ENCODE measurements around the gene CCDC7. TPM values are rescaled to one million over a fixed set of nuclear protein-coding genes. Genes with fewer than 3 reads are reported as not detected.
A peak's percentile ranks its signal among the peaks of the same experiment; 100 is the strongest.

Gene CCDC7
- total RNA-seq, 2 experiments from 2014 or later: 9.8 to 12.3 TPM

- ChIA-PET CTCF (ENCODE audit: unreplicated experiment) (no interaction called here), POLR2A (interaction anchor here (0.7 to 2.6 kb wide), 2 partner anchors 9 to 573 kb away, joined by 3 to 12 read pairs; partner anchors contain the start of gene CCDC7)
- Histone ChIP-seq H4K20me1 (ENCODE audit: insufficient read depth, low read length) (no peaks in the 10 kb centered on the region), H3K79me2 (ENCODE audit: insufficient read depth, low read depth, low read length) (no peaks in the 10 kb centered on the region), H3K36me3 (ENCODE audit: insufficient read depth, low read length) (no peaks in the 10 kb centered on the region), H2AFZ (ENCODE audit: low read length) (no peak overlapping the region), H3K27ac (ENCODE audit: low read depth, low read length, poor library complexity, severe bottlenecking) (no peak overlapping the region), H3K4me3 (ENCODE audit: low read depth, low read length, poor library complexity, severe bottlenecking) (no peak overlapping the region), H3K9me2 (ENCODE audit: insufficient read depth, low read length) (no peaks in the 10 kb centered on the region), H3K4me2 (ENCODE audit: low read length) (no peak overlapping the region), H3K4me1 (ENCODE audit: insufficient read depth, low read length, poor library complexity, severe bottlenecking) (no peaks in the 10 kb centered on the region), H3K9me3 (ENCODE audit: low read length) (no peaks in the 10 kb centered on the region)
- intact Hi-C loops (cut with micrococcal nuclease; ENCODE audit: unreplicated experiment): no loop called here
- TF ChIP-seq, protein P1, sequence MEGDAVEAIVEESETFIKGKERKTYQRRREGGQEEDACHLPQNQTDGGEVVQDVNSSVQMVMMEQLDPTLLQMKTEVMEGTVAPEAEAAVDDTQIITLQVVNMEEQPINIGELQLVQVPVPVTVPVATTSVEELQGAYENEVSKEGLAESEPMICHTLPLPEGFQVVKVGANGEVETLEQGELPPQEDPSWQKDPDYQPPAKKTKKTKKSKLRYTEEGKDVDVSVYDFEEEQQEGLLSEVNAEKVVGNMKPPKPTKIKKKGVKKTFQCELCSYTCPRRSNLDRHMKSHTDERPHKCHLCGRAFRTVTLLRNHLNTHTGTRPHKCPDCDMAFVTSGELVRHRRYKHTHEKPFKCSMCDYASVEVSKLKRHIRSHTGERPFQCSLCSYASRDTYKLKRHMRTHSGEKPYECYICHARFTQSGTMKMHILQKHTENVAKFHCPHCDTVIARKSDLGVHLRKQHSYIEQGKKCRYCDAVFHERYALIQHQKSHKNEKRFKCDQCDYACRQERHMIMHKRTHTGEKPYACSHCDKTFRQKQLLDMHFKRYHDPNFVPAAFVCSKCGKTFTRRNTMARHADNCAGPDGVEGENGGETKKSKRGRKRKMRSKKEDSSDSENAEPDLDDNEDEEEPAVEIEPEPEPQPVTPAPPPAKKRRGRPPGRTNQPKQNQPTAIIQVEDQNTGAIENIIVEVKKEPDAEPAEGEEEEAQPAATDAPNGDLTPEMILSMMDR (conservative IDR thresholded peaks at IDR 0.05; ENCODE audit: low read length): no peak
- TF ChIP-seq EZH2phosphoT487 (IDR thresholded peaks at IDR 0.05; ENCODE audit: borderline replicate concordance, low read depth, low read length): no peak
- BruUV-seq (replicated peaks): no TSS peak
- no peak for DNase-seq (ENCODE audit: low spot score)
Observed at GRCh38 chr10:32436215-32436614, 9.7 kb upstream of the CCDC7 start.

DNA sequence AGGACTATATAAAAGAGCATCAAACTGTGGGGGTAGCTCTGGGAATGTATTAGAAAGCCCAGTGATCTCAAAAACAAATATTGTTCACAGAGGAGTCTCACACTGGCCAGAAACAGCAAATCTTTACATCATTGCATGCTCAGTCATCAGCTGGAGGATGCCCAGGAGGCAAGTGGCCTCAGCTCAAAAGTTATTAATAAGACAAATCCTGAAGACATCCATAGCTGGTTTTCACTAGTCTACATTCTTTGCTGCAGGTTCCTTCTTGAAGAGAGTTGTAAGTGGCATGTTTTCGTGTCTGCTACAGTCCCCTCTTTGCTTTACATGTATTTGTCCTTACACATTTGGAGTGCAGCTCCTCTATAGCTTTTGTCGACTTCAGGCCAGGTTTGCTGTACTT, 8.6 kb upstream of the CCDC7 start:
- Histone ChIP-seq H3K27ac (ENCODE audit: low read depth, low read length, poor library complexity, severe bottlenecking) (no peak overlapping the region), H3K4me3 (ENCODE audit: low read depth, low read length, poor library complexity, severe bottlenecking) (no peak overlapping the region), H3K4me1 (ENCODE audit: insufficient read depth, low read length, poor library complexity, severe bottlenecking) (no peaks in the 10 kb centered on the region), H3K9me2 (ENCODE audit: insufficient read depth, low read length) (no peaks in the 10 kb centered on the region), H3K9me3 (ENCODE audit: low read length) (no peaks in the 10 kb centered on the region), H2AFZ (ENCODE audit: low read length) (no peak overlapping the region), H3K79me2 (ENCODE audit: insufficient read depth, low read depth, low read length) (no peaks in the 10 kb centered on the region), H4K20me1 (ENCODE audit: insufficient read depth, low read length) (no peaks in the 10 kb centered on the region), H3K4me2 (ENCODE audit: low read length) (no peak overlapping the region), H3K36me3 (ENCODE audit: insufficient read depth, low read length) (no peaks in the 10 kb centered on the region)
- ChIA-PET CTCF (ENCODE audit: unreplicated experiment) (interaction anchor here (0.6 kb wide), 1 partner anchor 17 kb away, joined by 3 read pairs; no protein-coding TSS in a partner anchor), POLR2A (interaction anchor here (1.1 to 2.6 kb wide), 2 partner anchors 8 to 12 kb away, joined by 3 to 12 read pairs; partner anchors contain the start of gene CCDC7)
- intact Hi-C loops (cut with micrococcal nuclease; ENCODE audit: unreplicated experiment): no loop called here
- BruUV-seq (replicated peaks): no TSS peak
- TF ChIP-seq EZH2phosphoT487 (IDR thresholded peaks at IDR 0.05; ENCODE audit: borderline replicate concordance, low read depth, low read length): no peak
- TF ChIP-seq, protein P1 (conservative IDR thresholded peaks at IDR 0.05; ENCODE audit: low read length): no peak
- no peak for DNase-seq (ENCODE audit: low spot score)

- BruUV-seq (replicated peaks): no TSS peak
- Histone ChIP-seq H3K4me2 (ENCODE audit: low read length) (peak overlapping the region; percentile 71), H3K27ac (ENCODE audit: low read depth, low read length, poor library complexity, severe bottlenecking) (no peak overlapping the region), H3K36me3 (ENCODE audit: insufficient read depth, low read length) (no peaks in the 10 kb centered on the region), H3K9me2 (ENCODE audit: insufficient read depth, low read length) (no peaks in the 10 kb centered on the region), H3K79me2 (ENCODE audit: insufficient read depth, low read depth, low read length) (peaks cover 5% of the 10 kb centered on the region; the same call in 1 of the 2 replicates), H3K4me1 (ENCODE audit: insufficient read depth, low read length, poor library complexity, severe bottlenecking) (peaks cover 8% of the 10 kb centered on the region), H3K4me3 (ENCODE audit: low read depth, low read length, poor library complexity, severe bottlenecking) (peak overlapping the region; percentile 79), H2AFZ (ENCODE audit: low read length) (peak overlapping the region; percentile 97), H3K9me3 (ENCODE audit: low read length) (0 out of 2 replicates have a peak, but pooled peaks cover 8% of the 10 kb centered on the region), H4K20me1 (ENCODE audit: insufficient read depth, low read length) (no peaks in the 10 kb centered on the region)
- no peak for TF ChIP-seq EZH2phosphoT487 (IDR thresholded peaks at IDR 0.05; ENCODE audit: borderline replicate concordance, low read depth, low read length)
- TF ChIP-seq, protein P1 (conservative IDR thresholded peaks at IDR 0.05; ENCODE audit: low read length): no peak
- DNase-seq (ENCODE audit: low spot score): peak; percentile 11
- intact Hi-C loops (cut with micrococcal nuclease; ENCODE audit: unreplicated experiment): loop anchor here (5.0 kb wide), 2 partner anchors 518 to 562 kb away; partner anchors contain the start of gene ARHGAP12
- ChIA-PET POLR2A (interaction anchor here (0.7 to 2.7 kb wide), 10 partner anchors 9 to 69 kb away, joined by 3 to 17 read pairs (median 4); no protein-coding TSS in a partner anchor), CTCF (ENCODE audit: unreplicated experiment) (interaction anchor here (0.5 kb wide), 1 partner anchor 202 kb away, joined by 3 read pairs; no protein-coding TSS in a partner anchor)
Observed at GRCh38 chr10:32445036-32445435, 904 bp upstream of the CCDC7 start.
